CD14-positive monocyte (primary cell): ENCODE results near the gene URB2. TPM values are rescaled to one million over a fixed set of nuclear protein-coding genes. Genes with fewer than 3 reads are reported as not detected.

Experiments used
- DNase-seq, 3 donors: peaks; one replicate each; pipeline ENCODE4 v3.0.0-alpha.2; 2011 to 2022
- H2AFZ ChIP-seq: 2 replicates; pipeline ENCODE4 v1.6.0; 2012; ENCODE audit warnings: mild to moderate bottlenecking, low read depth, low read length, inconsistent platforms; ENCODE audit not compliant: insufficient read depth, poor library complexity, severe bottlenecking
- H3K27ac ChIP-seq, 2 donors: 1 replicate in 1 of 2; 2 replicates in 1 of 2; pipeline ENCODE4 v1.5.1; 2012 to 2013; ENCODE audit warnings: low read length in 2 of 2, control low read depth in 1 of 2, inconsistent platforms in 1 of 2, low read depth in 1 of 2, mild to moderate bottlenecking in 1 of 2
- H3K27me3 ChIP-seq, 2 donors: one replicate each; pipeline versions ENCODE4 v1.6.0 to v1.6.1; 2011 to 2013; ENCODE audit warnings: low read length in 2 of 2; ENCODE audit not compliant: control insufficient read depth in 2 of 2, insufficient read depth in 2 of 2
- H3K36me3 ChIP-seq, 2 donors: replicated peaks in 1 of 2; 1 replicate in 1 of 2; 2 replicates in 1 of 2; pipeline versions ENCODE4 v1.5.1 to v1.6.1; 2012 to 2013; ENCODE audit warnings: low read length in 2 of 2, control low read depth in 1 of 2, inconsistent platforms in 1 of 2, mild to moderate bottlenecking in 1 of 2; ENCODE audit not compliant: insufficient read depth in 2 of 2, control insufficient read depth in 1 of 2
- H3K4me1 ChIP-seq, 2 donors: 1 replicate in 1 of 2; 2 replicates in 1 of 2; pipeline versions ENCODE4 v1.5.1 to v1.6.1; 2012 to 2013; ENCODE audit warnings: low read length in 2 of 2, control low read depth in 1 of 2, inconsistent platforms in 1 of 2, mild to moderate bottlenecking in 1 of 2, moderate library complexity in 1 of 2; ENCODE audit not compliant: insufficient read depth in 2 of 2, control insufficient read depth in 1 of 2
- H3K4me2 ChIP-seq: replicated peaks from 2 replicates; pipeline ENCODE3; 2012; ENCODE audit warnings: low read length, moderate library complexity, mild to moderate bottlenecking; ENCODE audit not compliant: poor library complexity, severe bottlenecking; ENCODE audit errors: extremely low read depth
- H3K4me3 ChIP-seq, 3 experiments: fragments of 200-600 bp in 1 of 3; sonication (generic) in 1 of 3; replicated peaks in 1 of 3; 1 replicate in 2 of 3; 2 replicates in 1 of 3; pipeline ENCODE4 v1.5.1; 2011 to 2013; ENCODE audit warnings: low read length in 3 of 3, mild to moderate bottlenecking in 3 of 3, control low read depth in 2 of 3, low read depth in 2 of 3, inconsistent platforms in 1 of 3, moderate library complexity in 1 of 3
- H3K79me2 ChIP-seq: 2 replicates; pipeline ENCODE4 v1.6.0; 2012; ENCODE audit warnings: mild to moderate bottlenecking, control low read depth, inconsistent platforms, low read length, moderate library complexity; ENCODE audit not compliant: insufficient read depth
- H3K9ac ChIP-seq: 2 replicates; pipeline ENCODE4 v1.6.0; 2017; ENCODE audit warnings: low read length, mild to moderate bottlenecking; ENCODE audit not compliant: insufficient read depth, poor library complexity, severe bottlenecking
- H3K9me3 ChIP-seq, 2 donors: replicated peaks in 1 of 2; 1 replicate in 1 of 2; 2 replicates in 1 of 2; pipeline versions ENCODE4 v1.5.1 to v1.6.1; 2012 to 2013; ENCODE audit warnings: low read length in 2 of 2, control low read depth in 1 of 2; ENCODE audit not compliant: control insufficient read depth in 1 of 2, insufficient read depth in 1 of 2
- H4K20me1 ChIP-seq: 2 replicates; pipeline ENCODE4 v1.6.0; 2012; ENCODE audit warnings: mild to moderate bottlenecking, low read length, control low read depth, moderate library complexity; ENCODE audit not compliant: insufficient read depth
- H3K27ac Mint-ChIP-seq, 7 donors: one replicate each; pipeline ENCODE4 v1.8.0; 2020; ENCODE audit warnings: mild to moderate bottlenecking in 7 of 7, mixed read lengths in 7 of 7, moderate library complexity in 6 of 7, inconsistent platforms in 2 of 7
- H3K27me3 Mint-ChIP-seq, 3 donors: one replicate each; pipeline ENCODE4 v1.8.0; 2021 to 2022; ENCODE audit warnings: low read depth in 3 of 3, mild to moderate bottlenecking in 3 of 3, mixed read lengths in 3 of 3, moderate library complexity in 3 of 3, inconsistent platforms in 1 of 3
- H3K36me3 Mint-ChIP-seq, 2 donors: one replicate each; pipeline ENCODE4 v1.8.0; 2020; ENCODE audit warnings: mixed read lengths in 2 of 2, inconsistent platforms in 1 of 2, mild to moderate bottlenecking in 1 of 2
- H3K4me1 Mint-ChIP-seq: one replicate; pipeline ENCODE4 v1.8.0; 2020; ENCODE audit warnings: mild to moderate bottlenecking, mixed read lengths
- H3K4me3 Mint-ChIP-seq, 2 donors: one replicate each; pipeline ENCODE4 v1.8.0; 2020; ENCODE audit warnings: mild to moderate bottlenecking in 2 of 2, mixed read lengths in 2 of 2, moderate library complexity in 1 of 2
- H3K9me3 Mint-ChIP-seq, 7 donors: one replicate each; pipeline ENCODE4 v1.8.0; 2020 to 2022; ENCODE audit warnings: mixed read lengths in 7 of 7, mild to moderate bottlenecking in 6 of 7, moderate library complexity in 6 of 7, inconsistent platforms in 2 of 7
- CTCF ChIP-seq: fragments of 200-600 bp; IDR thresholded peaks from one replicate; pipeline ENCODE4 v1.8.0; 2022; ENCODE audit warnings: antibody characterized with exemption, mild to moderate bottlenecking
- WGBS: methylation state at CpG from one replicate; pipeline ENCODE4 v1.1.5; 2013; ENCODE audit warnings: missing lambda C conversion rate; ENCODE audit not compliant: insufficient coverage; 5-methylcytosine and 5-hydroxymethylcytosine counted together
- intact Hi-C, 2 donors: fragments of 100-400 bp; cut with micrococcal nuclease; formaldehyde crosslinking; loops; one replicate each; pipeline versions ENCODE4 v1.15.0 to v1.15.1; 2023
- polyA plus RNA-seq, 3 donors: library from polyadenylated mRNA; depleted of rRNA in 1 of 3; unstranded in 2 of 3; stranded (reverse) in 1 of 3; fragments of 300-500 nt in 2 of 3; fragments of >200 nt in 1 of 3; fragmentation: Illumina TruSeq in 2 of 3; gene quantifications; 1 replicate in 2 of 3; 2 replicates in 1 of 3; pipeline ENCODE4 v1.2.3, GENCODE V29; 2012 to 2021

URB2 gene
- polyA plus RNA-seq, 3 donors: 0.79 to 2.8 (median 1.5) TPM

DNA sequence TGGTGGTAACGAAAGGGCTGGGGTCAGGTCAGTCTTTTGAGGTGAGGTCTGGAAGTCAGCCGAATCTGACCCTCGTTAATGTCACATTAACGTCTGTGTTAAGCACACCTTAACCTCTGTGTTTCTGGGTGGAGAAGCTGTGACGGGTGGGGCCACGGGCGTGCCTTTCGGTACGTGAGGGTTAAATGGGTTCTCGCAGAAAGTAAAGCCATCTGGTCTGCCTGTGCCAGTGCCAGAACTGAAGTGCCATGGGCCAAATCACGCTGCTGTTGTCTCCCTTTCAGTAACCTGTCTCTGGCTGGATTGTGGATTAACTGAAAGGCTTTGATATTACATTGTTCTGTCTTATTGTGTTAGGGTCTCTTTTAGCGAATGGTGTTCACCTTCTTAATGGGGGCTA, 14.4 kb downstream of the URB2 start:
- no peak for TF ChIP-seq CTCF

DNA sequence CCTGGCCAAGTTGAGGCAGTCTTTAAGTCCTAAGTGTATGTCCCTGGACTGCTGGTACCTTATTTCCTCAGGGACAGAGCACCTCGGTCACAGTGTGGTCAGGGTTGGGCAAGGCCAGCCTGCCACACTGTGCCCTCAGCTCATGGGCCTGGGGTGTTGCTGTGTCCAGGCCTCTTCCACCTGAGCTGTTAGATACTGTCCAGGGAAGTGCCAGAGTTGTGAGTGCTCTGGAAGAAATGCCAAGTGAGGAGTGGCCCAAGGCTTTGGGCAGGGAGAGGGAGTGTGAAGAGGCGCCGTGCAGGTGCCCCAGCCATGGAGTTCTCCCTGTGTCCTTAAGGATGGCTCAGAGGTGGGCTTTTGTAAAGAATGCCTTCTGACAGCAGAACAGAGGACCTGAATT, 15.3 kb downstream of the URB2 start:
- Histone ChIP-seq H3K27ac (no peak overlapping the region), H3K9ac (no peak overlapping the region), H3K27me3 (no peaks in the 10 kb centered on the region), H3K4me3 (no peak overlapping the region), H3K4me1 (peaks cover 9 to 11% of the 10 kb centered on the region in 2 donors), H3K4me2 (no peak overlapping the region), H3K9me3 (no peaks in the 10 kb centered on the region), H3K79me2 (no peaks in the 10 kb centered on the region), H2AFZ (no peak overlapping the region), H4K20me1 (peaks cover 4% of the 10 kb centered on the region), H3K36me3 (peaks cover 28 to 72% of the 10 kb centered on the region in 2 donors)
- H3K27ac Mint-ChIP-seq: no peak overlapping the region
- H3K27me3 Mint-ChIP-seq: peaks cover 0 to 5% (median 0%) of the 10 kb centered on the region in 3 donors
- no peak for DNase-seq
- H3K4me3 Mint-ChIP-seq: no peak overlapping the region
- WGBS: 88% methylated on average over 1 of the region's 3 CpGs
- intact Hi-C loops: no loop called here
- no peak for TF ChIP-seq CTCF
- peaks cover 12% of the 10 kb centered on the region for H3K4me1 Mint-ChIP-seq
- no peaks in the 10 kb centered on the region for H3K9me3 Mint-ChIP-seq
- H3K36me3 Mint-ChIP-seq: peaks cover 48 to 66% of the 10 kb centered on the region in 2 donors

More for the DNA sequence above, 14.4 kb downstream of the URB2 start:
- 94% methylated on average over 9 of the region's 12 CpGs for WGBS
- Mint-ChIP-seq H3K9me3 (no peaks in the 10 kb centered on the region), H3K27me3 (peaks cover 0 to 5% (median 0%) of the 10 kb centered on the region in 3 donors), H3K4me3 (no peak overlapping the region), H3K4me1 (peaks cover 12% of the 10 kb centered on the region), H3K27ac (no peak overlapping the region), H3K36me3 (peaks cover 50 to 66% of the 10 kb centered on the region in 2 donors)
- Histone ChIP-seq H3K79me2 (no peaks in the 10 kb centered on the region), H3K4me3 (no peak overlapping the region), H3K27me3 (no peaks in the 10 kb centered on the region), H4K20me1 (peaks cover 4% of the 10 kb centered on the region), H3K9me3 (no peaks in the 10 kb centered on the region), H3K27ac (no peak overlapping the region), H3K4me2 (no peak overlapping the region), H3K4me1 (peaks cover 9 to 11% of the 10 kb centered on the region in 2 donors), H3K9ac (no peak overlapping the region), H3K36me3 (peaks cover 34 to 72% of the 10 kb centered on the region in 2 donors), H2AFZ (no peak overlapping the region)
- intact Hi-C loops: no loop called here
- no peak for DNase-seq
